WTC11 (cell line): Measurements from ENCODE around the gene NDUFA11. TPM values are rescaled to one million over a fixed set of nuclear protein-coding genes. Genes with fewer than 3 reads are reported as not detected.

ENCODE experiments used
- ATAC-seq: fragments of 200-7000 bp; cut with Tn5 transposase; 2 replicates; pipeline ENCODE4 v1.10.0; 2021; ENCODE audit warnings: mild to moderate bottlenecking, moderate library complexity
- Bru-seq: library from RNA; stranded (reverse); fragments of 400-500 nt; gene quantifications from one replicate; lab custom pipeline; 2021; lab: Mats Ljungman, UMichigan
- CTCF ChIA-PET: fragments of 300-600 bp; sonication (Branson Sonifier 250); formaldehyde crosslinking; loops from one replicate; lab custom pipeline; 2021; ENCODE audit warnings: antibody characterized with exemption; lab: Charles Lee
- POLR2A ChIA-PET: fragments of 350-600 bp; sonication (Branson Sonifier 250); formaldehyde crosslinking; loops from one replicate; lab custom pipeline; 2021; ENCODE audit warnings: antibody characterized with exemption; lab: Charles Lee
- DNase-seq: peaks from one replicate; pipeline ENCODE4 v3.0.0; 2021; ENCODE audit warnings: low spot score
- H3K27ac Mint-ChIP-seq: 2 replicates; pipeline ENCODE4 v1.8.0; 2021; ENCODE audit warnings: mixed read lengths
- H3K27me3 Mint-ChIP-seq: 2 replicates; pipeline ENCODE4 v1.8.0; 2021; ENCODE audit warnings: low read depth, mild to moderate bottlenecking, moderate library complexity, mixed read lengths
- H3K36me3 Mint-ChIP-seq: 2 replicates; pipeline ENCODE4 v1.8.0; 2021; ENCODE audit warnings: mixed read lengths
- H3K4me1 Mint-ChIP-seq: 2 replicates; pipeline ENCODE4 v1.8.0; 2022; ENCODE audit warnings: mixed read lengths
- H3K4me3 Mint-ChIP-seq: 2 replicates; pipeline ENCODE4 v1.8.0; 2021; ENCODE audit warnings: mild to moderate bottlenecking, moderate library complexity, mixed read lengths
- H3K9me3 Mint-ChIP-seq: 2 replicates; pipeline ENCODE4 v1.8.0; 2021; ENCODE audit warnings: mixed read lengths
- ATF1 ChIP-seq: sonication (generic); formaldehyde crosslinking; IDR thresholded peaks from 2 replicates; pipeline ENCODE4 v1.8.1; 2023; ENCODE audit warnings: mild to moderate bottlenecking, moderate library complexity, missing genetic modification reagents
- ATF2 ChIP-seq: sonication (generic); formaldehyde crosslinking; IDR thresholded peaks from 2 replicates; pipeline ENCODE4 v1.8.1; 2022; ENCODE audit warnings: low read depth, missing genetic modification reagents, borderline replicate concordance
- CREB1 ChIP-seq: sonication (generic); formaldehyde crosslinking; IDR thresholded peaks from 2 replicates; pipeline ENCODE4 v1.8.0; 2023; ENCODE audit warnings: mild to moderate bottlenecking, missing genetic modification reagents
- CREM ChIP-seq: sonication (generic); formaldehyde crosslinking; IDR thresholded peaks from 2 replicates; pipeline ENCODE4 v1.8.1; 2022; ENCODE audit warnings: mild to moderate bottlenecking, missing genetic modification reagents, moderate library complexity
- FOXK1 ChIP-seq: sonication (generic); formaldehyde crosslinking; IDR thresholded peaks from 2 replicates; pipeline ENCODE4 v1.8.0; 2022; ENCODE audit warnings: mild to moderate bottlenecking, moderate library complexity, missing genetic modification reagents
- FOXP4 ChIP-seq: sonication (generic); formaldehyde crosslinking; IDR thresholded peaks from 2 replicates; pipeline ENCODE4 v1.8.0; 2022; ENCODE audit warnings: mild to moderate bottlenecking, missing genetic modification reagents
- JUN ChIP-seq: sonication (generic); formaldehyde crosslinking; IDR thresholded peaks from 2 replicates; pipeline ENCODE4 v1.8.0; 2023; ENCODE audit warnings: mild to moderate bottlenecking, missing genetic modification reagents
- MAX ChIP-seq: sonication (generic); formaldehyde crosslinking; IDR thresholded peaks from 2 replicates; pipeline ENCODE4 v1.8.0; 2022; ENCODE audit warnings: mild to moderate bottlenecking, missing genetic modification reagents
- NR2C2 ChIP-seq: sonication (generic); formaldehyde crosslinking; IDR thresholded peaks from 2 replicates; pipeline ENCODE4 v1.8.0; 2022; ENCODE audit warnings: mild to moderate bottlenecking, missing genetic modification reagents
- PREB ChIP-seq: sonication (generic); formaldehyde crosslinking; IDR thresholded peaks from 2 replicates; pipeline ENCODE4 v1.8.1; 2022; ENCODE audit warnings: mild to moderate bottlenecking, missing genetic modification reagents, moderate library complexity, borderline replicate concordance
- RELA ChIP-seq: sonication (generic); formaldehyde crosslinking; IDR thresholded peaks from 2 replicates; pipeline ENCODE4 v1.8.1; 2022; ENCODE audit warnings: missing genetic modification reagents, mild to moderate bottlenecking, borderline replicate concordance
- SMAD3 ChIP-seq: sonication (generic); formaldehyde crosslinking; IDR thresholded peaks from 2 replicates; pipeline ENCODE4 v1.8.0; 2022; ENCODE audit warnings: missing genetic modification reagents, mild to moderate bottlenecking, borderline replicate concordance
- SOX15 ChIP-seq: fragments of 250-450 bp; sonication (Bioruptor Pico); IDR thresholded peaks from 2 replicates; pipeline ENCODE4 v1.9.0; 2021; ENCODE audit warnings: mild to moderate bottlenecking
- SP1 ChIP-seq: sonication (generic); formaldehyde crosslinking; conservative IDR thresholded peaks from 2 replicates; pipeline ENCODE4 v1.8.1; 2022; ENCODE audit warnings: missing genetic modification reagents
- TCF7 ChIP-seq: sonication (generic); formaldehyde crosslinking; IDR thresholded peaks from 2 replicates; pipeline ENCODE4 v1.8.0; 2022; ENCODE audit warnings: mild to moderate bottlenecking, low read depth, missing genetic modification reagents, moderate library complexity
- USF1 ChIP-seq: sonication (generic); formaldehyde crosslinking; IDR thresholded peaks from 2 replicates; pipeline ENCODE4 v1.8.0; 2022; ENCODE audit warnings: mild to moderate bottlenecking, missing genetic modification reagents
- ZNF219 ChIP-seq: sonication (generic); formaldehyde crosslinking; IDR thresholded peaks from 2 replicates; pipeline ENCODE4 v1.8.0; 2023; ENCODE audit warnings: missing genetic modification reagents, mild to moderate bottlenecking, borderline replicate concordance
- ZNF281 ChIP-seq: sonication (generic); formaldehyde crosslinking; IDR thresholded peaks from 2 replicates; pipeline ENCODE4 v1.8.0; 2023; ENCODE audit warnings: mild to moderate bottlenecking, missing genetic modification reagents
- ZNF532 ChIP-seq: fragments of 250-450 bp; sonication (Bioruptor Pico); IDR thresholded peaks from 2 replicates; pipeline ENCODE4 v1.9.0; 2021; ENCODE audit warnings: mild to moderate bottlenecking, borderline replicate concordance
- ZNF671 ChIP-seq: fragments of 250-450 bp; sonication (Bioruptor Pico); IDR thresholded peaks from 2 replicates; pipeline ENCODE4 v1.8.0; 2021; ENCODE audit warnings: mild to moderate bottlenecking
- long read RNA-seq, 3 experiments: library from RNA in 1 of 3; library from capped mRNA in 1 of 3; library from polyadenylated mRNA in 1 of 3; unstranded in 2 of 3; stranded (forward) in 1 of 3; transcript quantifications; one replicate each; pipeline ENCODE4 v2.0.0, GENCODE V29; 2021
- total RNA-seq: library from RNA; stranded (reverse); gene quantifications from 3 replicates; pipeline ENCODE4 v1.2.3, GENCODE V29; 2021

NDUFA11 gene
- 260 to 261 TPM (median 260 TPM) in 3 replicates for total RNA-seq
- Bru-seq, nascent RNA = percentile 60 among the genes with signal in this experiment
- long read RNA-seq, experiment 1, transcript NDUFA11-206 (5 exons, 657 nt) = minor isoform, 6 of 211 reads
- long read RNA-seq, experiment 1, transcript NDUFA11-201 (4 exons, 539 nt) = major isoform, 153 of 211 reads
- long read RNA-seq, experiment 1, transcript NDUFA11-205 (3 exons, 2,154 nt) = minor isoform, 28 of 211 reads
- long read RNA-seq, experiment 1, partial matches to known transcripts = 6 of 211 reads
- long read RNA-seq, experiment 1, other reads (novel, unspliced or antisense) = 18 of 211 reads
- long read RNA-seq, experiment 2, transcript NDUFA11-201 (4 exons, 539 nt) = major isoform, 208 of 218 reads
- long read RNA-seq, experiment 2, partial matches to known transcripts = 4 of 218 reads
- long read RNA-seq, experiment 2, other reads (novel, unspliced or antisense) = 0 of 218 reads
- long read RNA-seq, experiment 3, transcript NDUFA11-205 (3 exons, 2,154 nt) = major isoform, 12 of 22 reads
- long read RNA-seq, experiment 3, partial matches to known transcripts = 1 of 22 reads
- long read RNA-seq, experiment 3, other reads (novel, unspliced or antisense) = 3 of 22 reads

GRCh38 chr19:5903624-5904351 lies at the start of gene NDUFA11:
Gene NDUFA11, minus strand, starts transcription at chr19:5903790. Its CDS starts 82 bp downstream, at chr19:5903708.
- H3K4me1 Mint-ChIP-seq = peaks cover 4% of the 10 kb centered on the region
- no peaks in the 10 kb centered on the region for H3K9me3 Mint-ChIP-seq
- H3K36me3 Mint-ChIP-seq = peaks cover 11% of the 10 kb centered on the region
- DNase-seq (peak; percentile 98), ATAC-seq (peak; percentile 62)
- POLR2A ChIA-PET = interaction anchor here (0.7 to 2.6 kb wide), 7 partner anchors 10 to 1166 kb away, joined by 3 to 18 read pairs (median 4); partner anchors contain the start of gene ZNF557
- peak within 1 kb of the TSS; percentile 93 for H3K4me3 Mint-ChIP-seq
- CTCF ChIA-PET = interaction anchor here (0.5 to 5.3 kb wide), 18 partner anchors 13 to 315 kb away, joined by 3 to 83 read pairs (median 4); partner anchors contain the start of genes CATSPERD, DUS3L, LONP1 and NRTN
- no peaks in the 10 kb centered on the region for H3K27me3 Mint-ChIP-seq
- peak within 1 kb of the TSS; percentile 99 for H3K27ac Mint-ChIP-seq
- TF ChIP-seq PREB (CRISPR knock-in tag) (no peak), JUN (CRISPR knock-in tag) (no peak), CREB1 (CRISPR knock-in tag) (no peak), ZNF671 (CRISPR knock-in tag) (no peak), MAX (CRISPR knock-in tag) (peak; percentile 98), ZNF219 (CRISPR knock-in tag) (no peak), ATF1 (no peak), FOXP4 (CRISPR knock-in tag) (no peak; the same call in 1 of the 2 replicates), USF1 (CRISPR knock-in tag) (peak; percentile 67; the same call in 1 of the 2 replicates), RELA (CRISPR knock-in tag) (0 out of 2 replicates have a peak, but pooled peaks have one; percentile 80), ATF2 (CRISPR knock-in tag) (no peak), SMAD3 (no peak), SOX15 (CRISPR knock-in tag) (no peak), FOXK1 (peak; percentile 83), NR2C2 (CRISPR knock-in tag) (no peak), SP1 (CRISPR knock-in tag) (peak; percentile 91), ZNF532 (CRISPR knock-in tag) (no peak), TCF7 (CRISPR knock-in tag) (no peak), ZNF281 (no peak), CREM (CRISPR knock-in tag) (peak; percentile 29; the same call in 1 of the 2 replicates)
